NCI-H1694 treated with DMSO at 0.1 percent for 48 hours (cell line): ENCODE data around the gene SOX14.

ENCODE experiments used
- DNase-seq: peaks from one replicate; lab custom pipeline; 2025; lab: John Stamatoyannopoulos, UW

Gene SOX14

GRCh38 chr3:137764001-137764433 is at the start of gene SOX14:
Gene SOX14 (plus strand): TSS chr3:137764315. CDS start chr3:137764785, 470 bp downstream.
- DNase-seq = no peak

GRCh38 chr3:137714551-137714950 is 49.6 kb upstream of the SOX14 start:
- no peak for DNase-seq

- DNase-seq = no peak
These were observed 39.9 kb upstream of the SOX14 start for GRCh38 chr3:137724240-137724639.

GRCh38 chr3:137737208-137737607 is 26.9 kb upstream of the SOX14 start:
- no peak for DNase-seq

- no peak for DNase-seq
These were observed 25.4 kb upstream of the SOX14 start for GRCh38 chr3:137738710-137739109.

- DNase-seq = no peak
These were observed 20.5 kb upstream of the SOX14 start for GRCh38 chr3:137743608-137744007.

GRCh38 chr3:137746808-137747207 is 17.3 kb upstream of the SOX14 start:
- DNase-seq = no peak

GRCh38 chr3:137759505-137759904 is 4.6 kb upstream of the SOX14 start:
- DNase-seq = no peak

- no peak for DNase-seq
These were observed 3.6 kb upstream of the SOX14 start for GRCh38 chr3:137760341-137761098.

- no peak for DNase-seq
These were observed 3.0 kb upstream of the SOX14 start for GRCh38 chr3:137761099-137761562.

- DNase-seq = no peak
These were observed 2.3 kb upstream of the SOX14 start for GRCh38 chr3:137761563-137762503.

GRCh38 chr3:137762674-137763593 is 1.2 kb upstream of the SOX14 start:
- no peak for DNase-seq

GRCh38 chr3:137763594-137763938 is 549 bp upstream of the SOX14 start:
- no peak for DNase-seq

GRCh38 chr3:137764563-137765309 is 621 bp downstream of the SOX14 start:
- no peak for DNase-seq

GRCh38 chr3:137765310-137766033 is 1.4 kb downstream of the SOX14 start:
- DNase-seq = no peak

GRCh38 chr3:137766041-137766875 is 2.1 kb downstream of the SOX14 start:
- DNase-seq = no peak

GRCh38 chr3:137766876-137767537 is 2.9 kb downstream of the SOX14 start:
- DNase-seq = no peak

GRCh38 chr3:137767538-137768360 is 3.6 kb downstream of the SOX14 start:
- no peak for DNase-seq
